Spleen (tissue), 11 donors: ENCODE data around the gene CRYGN. TPM values are rescaled to one million over a fixed set of nuclear protein-coding genes. Genes with fewer than 3 reads are reported as not detected.

Experiments
- DNase-seq: peaks from one replicate; pipeline ENCODE4 v3.0.0-alpha.2; 2020
- H3K27ac ChIP-seq, 8 donors: fragments of 200-600 bp; sonication (generic) in 7 of 8; 1 replicate in 4 of 8; 2 replicates in 4 of 8; pipeline versions ENCODE4 v1.5.0 to v1.8.0; 2016 to 2021; ENCODE audit warnings: inconsistent platforms in 4 of 8, mild to moderate bottlenecking in 4 of 8, moderate library complexity in 1 of 8
- H3K27me3 ChIP-seq, 7 donors: fragments of 200-600 bp; sonication (generic) in 6 of 7; replicated peaks in 1 of 7; 1 replicate in 4 of 7; 2 replicates in 3 of 7; pipeline versions ENCODE4 v1.5.0 to v1.8.0; 2016 to 2021; ENCODE audit warnings: inconsistent platforms in 3 of 7, mild to moderate bottlenecking in 1 of 7
- H3K36me3 ChIP-seq, 6 donors: fragments of 200-600 bp; sonication (generic) in 5 of 6; 1 replicate in 4 of 6; 2 replicates in 2 of 6; pipeline versions ENCODE4 v1.5.0 to v1.8.0; 2016 to 2021; ENCODE audit warnings: inconsistent platforms in 2 of 6
- H3K4me1 ChIP-seq, 6 donors: fragments of 200-600 bp; sonication (generic) in 5 of 6; 1 replicate in 3 of 6; 2 replicates in 3 of 6; pipeline versions ENCODE4 v1.5.0 to v1.8.0; 2016 to 2021; ENCODE audit warnings: inconsistent platforms in 3 of 6
- H3K4me3 ChIP-seq, 8 donors: fragments of 200-600 bp; sonication (generic) in 7 of 8; 1 replicate in 4 of 8; 2 replicates in 4 of 8; pipeline versions ENCODE4 v1.5.0 to v1.8.0; 2016 to 2021; ENCODE audit warnings: inconsistent platforms in 4 of 8, mild to moderate bottlenecking in 4 of 8, moderate library complexity in 2 of 8
- H3K9me3 ChIP-seq, 8 donors: fragments of 200-600 bp; sonication (generic) in 7 of 8; 1 replicate in 4 of 8; 2 replicates in 4 of 8; pipeline versions ENCODE4 v1.5.0 to v1.8.0; 2016 to 2021; ENCODE audit warnings: inconsistent platforms in 4 of 8
- CTCF ChIP-seq, 11 experiments: fragments of 200-600 bp in 7 of 11; fragments of 450-650 bp in 4 of 11; sonication (generic) in 4 of 11; IDR thresholded peaks in 8 of 11; conservative IDR thresholded peaks in 3 of 11; 1 replicate in 7 of 11; 2 replicates in 4 of 11; pipeline versions ENCODE4 v1.4.0 to v1.8.0; 2016 to 2021; ENCODE audit warnings: antibody characterized with exemption in 11 of 11, inconsistent platforms in 4 of 11, mild to moderate bottlenecking in 1 of 11
- POLR2A ChIP-seq, 3 donors: fragments of 450-650 bp; IDR thresholded peaks; one replicate each; pipeline ENCODE4 v1.5.1; 2017; ENCODE audit warnings: antibody characterized with exemption in 3 of 3, mild to moderate bottlenecking in 1 of 3
- POLR2AphosphoS5 ChIP-seq, 3 donors: sonication (generic); formaldehyde crosslinking; IDR thresholded peaks; one replicate each; pipeline ENCODE4 v1.5.1; 2017; ENCODE audit warnings: antibody characterized with exemption in 3 of 3
- WGBS, 5 donors: extraction: QIAGEN DNeasy Blood & Tissue Kit in 3 of 5; methylation state at CpG; one replicate each; pipeline versions ENCODE4 v1.1.5 to v1.1.7; 2013 to 2018; 5-methylcytosine and 5-hydroxymethylcytosine counted together
- intact Hi-C: fragments of 100-400 bp; cut with DNase I; formaldehyde crosslinking; loops from one replicate; pipeline ENCODE4 v1.15.0; 2023; ENCODE audit warnings: low total_unique reads
- polyA plus RNA-seq, 3 donors: library from polyadenylated mRNA; stranded (reverse); fragments of 200-250 nt; gene quantifications; one replicate each; pipeline ENCODE4 v1.2.1, GENCODE V29; 2013
- total RNA-seq, 7 donors: library from RNA; depleted of rRNA in 3 of 7; stranded (reverse); fragments of >200 nt in 3 of 7; fragmentation: NEBNext Ultra II Directional in 4 of 7; extraction: Animal tissue kit (Norgen Biotek cat#: 25700) in 4 of 7; gene quantifications; one replicate each; pipeline versions ENCODE4 v1.1.0 to v1.2.1, GENCODE V29; 2016 to 2021
- donor health status: healthy with polysubstance abuse.
- donor health status: DM: no; HTN: no; CAD: no; lungs with moderate emphysema.
- donor health status: DM: no; HTN: no; CAD: no.
- donor health status: Bipolar disorder and iron deficiency.
- donor health status: healthy.
- donor health status: DM: no; HTN: no; CAD: no.
- donor health status: DM: yes; HTN: yes; CAD: no.

The CRYGN gene
- total and polyA plus RNA-seq, 10 donors: 0.17 to 2.5 (median 0.32) TPM; not detected in 1

DNA sequence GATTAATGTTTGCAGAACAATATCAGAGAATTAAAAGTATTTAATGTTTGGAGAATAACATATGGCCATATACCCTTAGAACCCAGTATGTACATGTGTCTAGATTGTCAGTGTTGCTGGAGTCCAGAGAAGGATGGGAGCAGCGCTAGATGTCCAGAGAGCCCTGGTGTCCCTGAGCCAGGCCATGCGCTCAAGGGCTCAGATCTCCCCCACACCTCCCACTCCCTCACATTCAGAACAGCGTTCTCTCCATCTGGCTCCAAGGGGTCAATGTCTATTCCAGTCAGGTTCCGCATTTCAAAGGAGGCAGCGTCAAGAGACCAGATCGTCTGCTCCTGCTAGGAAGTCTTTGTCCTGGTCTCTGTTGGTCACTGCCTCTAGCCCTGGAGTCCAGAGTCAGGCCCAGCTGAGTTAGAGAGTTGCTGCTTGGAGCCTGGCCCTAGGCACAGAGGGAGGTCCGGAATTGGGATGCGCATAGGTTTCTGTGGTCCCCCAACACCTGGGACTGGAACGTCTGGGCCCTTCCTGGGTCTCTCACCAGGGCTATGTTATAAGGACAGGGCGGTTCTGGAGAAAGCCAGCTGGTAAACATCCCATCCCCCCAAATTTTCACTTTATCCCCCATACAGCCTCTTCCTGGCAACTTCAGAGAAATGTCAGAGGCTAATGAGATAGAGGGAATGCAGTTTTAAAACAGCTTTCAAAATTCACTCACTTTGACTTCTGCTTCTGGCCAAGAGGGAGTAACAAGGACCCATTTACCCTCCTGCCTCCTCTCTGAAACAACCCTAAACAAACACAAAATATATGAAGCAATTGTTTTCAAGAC is 23.6 kb downstream of the CRYGN start:
- 67 to 79% (median 69%) methylated on average over 9 to 10 of the region's 10 CpGs for WGBS, 5 donors
- H3K36me3 ChIP-seq: no peaks in the 10 kb centered on the region
- peak overlapping the region in 7 of 8 donors; percentile 28 to 55 (median 51) for H3K27ac ChIP-seq
- TF ChIP-seq POLR2A (IDR thresholded peaks at IDR 0.05): no peak
- TF ChIP-seq CTCF (IDR thresholded peaks at IDR 0.05 in 8 of 11, conservative IDR thresholded peaks at IDR 0.05 in 3 of 11): no peak
- no peak for TF ChIP-seq POLR2AphosphoS5 (IDR thresholded peaks at IDR 0.05)
- peaks cover 0 to 30% (median 20%) of the 10 kb centered on the region in 8 donors for H3K9me3 ChIP-seq
- intact Hi-C loops: no loop called here
- DNase-seq: peak; percentile 34
- H3K4me1 ChIP-seq: peaks cover 0 to 27% (median 3%) of the 10 kb centered on the region in 6 donors
- H3K27me3 ChIP-seq: peaks cover 0 to 12% (median under 1%) of the 10 kb centered on the region in 7 donors
- no peak overlapping the region for H3K4me3 ChIP-seq

GRCh38 chr7:151415375-151416105 is 24.4 kb downstream of the CRYGN start:
- H3K4me3 ChIP-seq: no peak overlapping the region
- peak; percentile 19 for DNase-seq
- TF ChIP-seq CTCF (IDR thresholded peaks at IDR 0.05 in 8 of 11, conservative IDR thresholded peaks at IDR 0.05 in 3 of 11) (no peak), POLR2A (IDR thresholded peaks at IDR 0.05) (no peak), POLR2AphosphoS5 (IDR thresholded peaks at IDR 0.05) (no peak)
- H3K4me1 ChIP-seq: peaks cover 0 to 35% (median 8%) of the 10 kb centered on the region in 6 donors
- intact Hi-C loops: no loop called here
- peak overlapping the region in 4 of 8 donors; percentile 46 to 55 (median 52) for H3K27ac ChIP-seq
- peaks cover 0 to 22% (median 18%) of the 10 kb centered on the region in 8 donors for H3K9me3 ChIP-seq
- H3K36me3 ChIP-seq: no peaks in the 10 kb centered on the region
- H3K27me3 ChIP-seq: peaks cover 0 to 19% (median 7%) of the 10 kb centered on the region in 7 donors
- 39 to 81% (median 59%) methylated on average over 3 of the region's 3 CpGs for WGBS, 5 donors

GRCh38 chr7:151413241-151413640 is 26.7 kb downstream of the CRYGN start:
- H3K4me1 ChIP-seq: peaks cover 0 to 58% (median 30%) of the 10 kb centered on the region in 6 donors
- no peak overlapping the region for H3K4me3 ChIP-seq
- no peak for DNase-seq
- intact Hi-C loops: no loop called here
- no peak overlapping the region for H3K27ac ChIP-seq
- no peaks in the 10 kb centered on the region for H3K36me3 ChIP-seq
- WGBS, 5 donors: 87 to 94% (median 91%) methylated on average over 4 of the region's 4 CpGs
- TF ChIP-seq POLR2A (IDR thresholded peaks at IDR 0.05) (no peak), CTCF (IDR thresholded peaks at IDR 0.05 in 8 of 11, conservative IDR thresholded peaks at IDR 0.05 in 3 of 11) (no peak), POLR2AphosphoS5 (IDR thresholded peaks at IDR 0.05) (no peak)
- peaks cover 2 to 42% (median 25%) of the 10 kb centered on the region in 7 donors for H3K27me3 ChIP-seq
- H3K9me3 ChIP-seq: no peaks in the 10 kb centered on the region

DNA sequence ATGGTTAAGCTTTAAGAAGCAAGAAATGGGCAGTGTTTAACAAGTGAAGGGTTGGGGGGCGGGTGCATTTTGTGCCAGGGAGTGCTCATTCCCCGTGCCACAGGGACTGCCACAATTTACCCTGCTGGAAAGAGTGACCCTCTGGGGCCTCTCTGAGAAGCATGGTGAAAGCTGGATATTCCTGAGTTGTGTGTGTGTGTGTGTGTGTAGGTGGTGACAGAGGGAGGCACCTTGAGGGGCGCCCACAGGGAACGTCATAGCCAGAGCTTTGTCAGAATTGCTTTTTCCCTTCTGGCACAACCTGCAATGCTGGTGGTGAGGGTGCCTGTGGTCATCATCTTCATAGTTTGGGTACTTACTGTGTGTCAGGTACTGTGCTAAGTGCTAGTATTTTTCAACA is 27.6 kb downstream of the CRYGN start:
- WGBS, 5 donors: 75 to 83% (median 80%) methylated on average over 4 of the region's 4 CpGs
- Histone ChIP-seq H3K4me3 (no peak overlapping the region), H3K27ac (no peak overlapping the region), H3K27me3 (peaks cover 2 to 48% (median 25%) of the 10 kb centered on the region in 7 donors), H3K4me1 (peaks cover 0 to 65% (median 32%) of the 10 kb centered on the region in 6 donors), H3K36me3 (no peaks in the 10 kb centered on the region), H3K9me3 (no peaks in the 10 kb centered on the region)
- intact Hi-C loops: no loop called here
- peak; percentile 12 for DNase-seq
- no peak for TF ChIP-seq CTCF (IDR thresholded peaks at IDR 0.05 in 8 of 11, conservative IDR thresholded peaks at IDR 0.05 in 3 of 11)
- no peak for TF ChIP-seq POLR2A (IDR thresholded peaks at IDR 0.05)
- TF ChIP-seq POLR2AphosphoS5 (IDR thresholded peaks at IDR 0.05): no peak
